Measurements from ENCODE around the gene PRRX2.
A peak's percentile ranks its signal among the peaks of the same experiment; 100 is the strongest.

The PRRX2 gene

GRCh38 chr9:129740174-129740573 is 74.7 kb downstream of the PRRX2 start:
- CTCF ChIA-PET, result interaction anchor here (0.6 to 9.7 kb wide), 7 partner anchors 11 to 97 kb away, joined by 3 to 220 read pairs (median 4); partner anchors contain the start of gene PTGES

GRCh38 chr9:129740666-129741464 is 75.4 kb downstream of the PRRX2 start:
- no peak overlapping the region for H3K27ac ChIP-seq (ENCODE audit: extremely low read depth, low read depth, low read length)
- ChIA-PET CTCF (interaction anchor here (0.7 to 9.7 kb wide), 6 partner anchors 11 to 98 kb away, joined by 3 to 220 read pairs (median 12); partner anchors contain the start of gene PTGES), POLR2A (interaction anchor here (0.6 to 1.2 kb wide), 2 partner anchors 12 to 82 kb away, joined by 3 to 5 read pairs; partner anchors contain the start of gene PTGES)
- no peak overlapping the region for H3K4me3 ChIP-seq (ENCODE audit: low read depth, low read length)
- TF ChIP-seq ZNF623 (tag by site-specific recombination; IDR thresholded peaks at IDR 0.05) (peak; percentile 98), HIC1 (tag by site-specific recombination; IDR thresholded peaks at IDR 0.05) (no peak), GLI4 (tag by site-specific recombination; IDR thresholded peaks at IDR 0.05) (no peak), SP3 (tag by site-specific recombination; IDR thresholded peaks at IDR 0.05) (no peak), ZNF560 (tag by site-specific recombination; IDR thresholded peaks at IDR 0.05; ENCODE audit: borderline replicate concordance) (no peak)
- H3K36me3 ChIP-seq (ENCODE audit: control insufficient read depth in 2 of 2, insufficient read depth in 1 of 2, low read length in 2 of 2), result no peaks in the 10 kb centered on the region
- no peaks in the 10 kb centered on the region for H3K9me3 ChIP-seq (ENCODE audit: control insufficient read depth, insufficient read depth, low read depth, low read length)
- no peaks in the 10 kb centered on the region for H3K4me1 ChIP-seq (ENCODE audit: control insufficient read depth, insufficient read depth, low read length)

More at GRCh38 chr9:129740174-129740573, 74.7 kb downstream of the PRRX2 start:
- Histone ChIP-seq H3K36me3 (ENCODE audit: control insufficient read depth in 2 of 2, insufficient read depth in 1 of 2, low read length in 2 of 2) (no peaks in the 10 kb centered on the region), H3K4me3 (ENCODE audit: low read depth, low read length) (no peak overlapping the region), H3K4me1 (ENCODE audit: control insufficient read depth, insufficient read depth, low read length) (no peaks in the 10 kb centered on the region), H3K9me3 (ENCODE audit: control insufficient read depth, insufficient read depth, low read depth, low read length) (no peaks in the 10 kb centered on the region), H3K27ac (ENCODE audit: extremely low read depth, low read depth, low read length) (no peak overlapping the region)
- POLR2A ChIA-PET, result interaction anchor here (0.6 to 1.2 kb wide), 2 partner anchors 13 to 81 kb away, joined by 3 to 5 read pairs; partner anchors contain the start of gene PTGES
- TF ChIP-seq ZNF677 (tag by site-specific recombination; IDR thresholded peaks at IDR 0.05) (no peak), ZNF350 (tag by site-specific recombination; IDR thresholded peaks at IDR 0.05) (no peak), ZNF23 (tag by site-specific recombination; IDR thresholded peaks at IDR 0.05; ENCODE audit: borderline replicate concordance) (no peak), ZNF473 (tag by site-specific recombination; IDR thresholded peaks at IDR 0.05) (no peak)
- TF ChIP-seq, protein P1, sequence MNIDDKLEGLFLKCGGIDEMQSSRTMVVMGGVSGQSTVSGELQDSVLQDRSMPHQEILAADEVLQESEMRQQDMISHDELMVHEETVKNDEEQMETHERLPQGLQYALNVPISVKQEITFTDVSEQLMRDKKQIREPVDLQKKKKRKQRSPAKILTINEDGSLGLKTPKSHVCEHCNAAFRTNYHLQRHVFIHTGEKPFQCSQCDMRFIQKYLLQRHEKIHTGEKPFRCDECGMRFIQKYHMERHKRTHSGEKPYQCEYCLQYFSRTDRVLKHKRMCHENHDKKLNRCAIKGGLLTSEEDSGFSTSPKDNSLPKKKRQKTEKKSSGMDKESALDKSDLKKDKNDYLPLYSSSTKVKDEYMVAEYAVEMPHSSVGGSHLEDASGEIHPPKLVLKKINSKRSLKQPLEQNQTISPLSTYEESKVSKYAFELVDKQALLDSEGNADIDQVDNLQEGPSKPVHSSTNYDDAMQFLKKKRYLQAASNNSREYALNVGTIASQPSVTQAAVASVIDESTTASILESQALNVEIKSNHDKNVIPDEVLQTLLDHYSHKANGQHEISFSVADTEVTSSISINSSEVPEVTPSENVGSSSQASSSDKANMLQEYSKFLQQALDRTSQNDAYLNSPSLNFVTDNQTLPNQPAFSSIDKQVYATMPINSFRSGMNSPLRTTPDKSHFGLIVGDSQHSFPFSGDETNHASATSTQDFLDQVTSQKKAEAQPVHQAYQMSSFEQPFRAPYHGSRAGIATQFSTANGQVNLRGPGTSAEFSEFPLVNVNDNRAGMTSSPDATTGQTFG (tag by site-specific recombination; IDR thresholded peaks at IDR 0.05; ENCODE audit: borderline replicate concordance), result no peak
- TF ChIP-seq, protein P2, sequence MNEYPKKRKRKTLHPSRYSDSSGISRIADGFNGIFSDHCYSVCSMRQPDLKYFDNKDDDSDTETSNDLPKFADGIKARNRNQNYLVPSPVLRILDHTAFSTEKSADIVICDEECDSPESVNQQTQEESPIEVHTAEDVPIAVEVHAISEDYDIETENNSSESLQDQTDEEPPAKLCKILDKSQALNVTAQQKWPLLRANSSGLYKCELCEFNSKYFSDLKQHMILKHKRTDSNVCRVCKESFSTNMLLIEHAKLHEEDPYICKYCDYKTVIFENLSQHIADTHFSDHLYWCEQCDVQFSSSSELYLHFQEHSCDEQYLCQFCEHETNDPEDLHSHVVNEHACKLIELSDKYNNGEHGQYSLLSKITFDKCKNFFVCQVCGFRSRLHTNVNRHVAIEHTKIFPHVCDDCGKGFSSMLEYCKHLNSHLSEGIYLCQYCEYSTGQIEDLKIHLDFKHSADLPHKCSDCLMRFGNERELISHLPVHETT (tag by site-specific recombination; IDR thresholded peaks at IDR 0.05), result no peak

DNA sequence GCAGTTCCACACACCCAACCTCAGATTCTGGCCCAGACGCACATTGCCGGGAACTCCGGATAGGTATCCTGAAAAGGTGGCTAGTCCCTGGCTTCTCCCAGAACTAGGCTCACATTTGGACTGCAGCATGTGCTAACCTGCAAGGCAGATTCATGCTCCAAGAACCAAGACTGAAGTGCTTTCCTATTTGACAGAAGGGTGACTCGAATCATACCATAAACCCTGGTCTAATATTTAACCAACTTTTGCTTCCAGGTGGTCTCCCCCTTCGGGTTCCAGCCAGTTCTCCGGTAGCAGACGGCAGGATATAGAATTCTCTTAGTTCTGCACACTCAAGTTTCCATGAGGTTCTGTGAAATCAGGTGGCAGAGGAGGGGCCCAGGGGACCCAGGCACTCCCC is 79.8 kb downstream of the PRRX2 start:
- TF ChIP-seq ZNF529 (tag by site-specific recombination; IDR thresholded peaks at IDR 0.05; ENCODE audit: insufficient replicate concordance) (no peak), SALL2 (tag by site-specific recombination; IDR thresholded peaks at IDR 0.05; ENCODE audit: borderline replicate concordance) (no peak), GFI1B (tag by site-specific recombination; IDR thresholded peaks at IDR 0.05) (no peak), ZNF654 (tag by site-specific recombination; IDR thresholded peaks at IDR 0.05; ENCODE audit: low read depth) (no peak), BCL6B (tag by site-specific recombination; IDR thresholded peaks at IDR 0.05) (no peak)
- H3K27ac ChIP-seq (ENCODE audit: extremely low read depth, low read depth, low read length), result no peak overlapping the region
- no peaks in the 10 kb centered on the region for H3K36me3 ChIP-seq (ENCODE audit: control insufficient read depth in 2 of 2, insufficient read depth in 1 of 2, low read length in 2 of 2)
- ChIA-PET POLR2A (interaction anchor here (0.7 kb wide), 1 partner anchor 10 kb away, joined by 4 read pairs; no protein-coding TSS in a partner anchor), CTCF (interaction anchor here (1.0 to 2.3 kb wide), 3 partner anchors 8 to 45 kb away, joined by 3 to 12 read pairs (median 3); no protein-coding TSS in a partner anchor)
- H3K4me3 ChIP-seq (ENCODE audit: low read depth, low read length), result no peak overlapping the region
- H3K9me3 ChIP-seq (ENCODE audit: control insufficient read depth, insufficient read depth, low read depth, low read length), result no peaks in the 10 kb centered on the region
- no peaks in the 10 kb centered on the region for H3K4me1 ChIP-seq (ENCODE audit: control insufficient read depth, insufficient read depth, low read length)

All from HEK293 (cell line).